SW480 (cell line): Measurements from ENCODE around the gene DYNC1I1.
A peak's percentile ranks its signal among the peaks of the same experiment; 100 is the strongest.

Experiments
- DNase-seq: peaks from one replicate; pipeline ENCODE4 v3.0.0-alpha.2; 2016; ENCODE audit warnings: low spot score

DYNC1I1 gene

DNA sequence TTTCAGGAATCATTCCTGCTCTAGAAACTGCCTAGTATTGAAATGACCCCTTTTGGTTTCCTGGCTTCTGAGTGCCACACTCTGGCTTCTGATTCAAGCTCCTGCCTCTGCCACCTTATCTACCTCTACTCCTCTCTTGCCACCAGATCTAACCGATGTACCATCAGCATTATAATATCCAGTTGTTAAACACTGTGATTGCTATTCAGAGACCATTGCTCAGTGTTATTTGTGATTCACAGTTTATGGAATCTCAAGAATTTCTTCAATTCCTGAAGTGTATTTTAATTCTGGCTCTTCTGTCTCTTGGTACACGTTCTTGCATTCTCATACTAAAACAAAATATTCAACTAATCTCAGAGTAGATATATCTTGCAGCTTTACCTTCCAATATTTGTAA lies 88.7 kb downstream of the DYNC1I1 start:
- DNase-seq: no peak

- DNase-seq: no peak
Observed at GRCh38 chr7:95863623-95864022, 91.3 kb downstream of the DYNC1I1 start.

DNA sequence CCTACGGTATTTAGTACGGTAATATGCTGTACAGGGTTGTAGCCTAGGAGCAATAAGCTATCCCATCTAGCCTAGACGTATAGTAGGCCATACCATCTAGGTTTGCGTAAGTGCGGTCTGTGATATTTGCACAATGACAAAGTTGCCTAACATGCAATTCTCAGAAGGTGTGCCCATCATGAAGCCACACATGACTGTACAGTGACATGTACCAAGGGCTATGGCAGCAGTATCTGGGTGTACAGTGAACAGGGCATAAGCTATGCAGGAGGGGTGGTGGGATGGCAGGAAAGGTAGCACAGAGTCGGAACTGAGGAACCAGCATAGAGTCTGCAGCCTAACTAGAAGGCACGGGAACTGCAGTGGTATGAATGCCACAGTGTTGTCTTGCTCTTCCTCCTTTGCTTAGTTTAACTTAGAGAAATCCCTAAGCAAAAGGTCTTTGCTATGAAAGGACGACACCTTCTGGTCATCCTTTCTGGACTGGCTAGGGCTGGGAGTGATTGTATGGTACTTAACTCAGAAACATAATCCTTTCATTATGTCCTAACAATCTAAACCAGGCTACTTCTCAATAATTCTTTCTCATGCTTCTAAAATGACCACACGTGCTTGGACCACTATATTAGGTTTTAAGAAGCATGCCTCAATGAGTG lies 93.5 kb downstream of the DYNC1I1 start:
- DNase-seq: peak; percentile 41

DNA sequence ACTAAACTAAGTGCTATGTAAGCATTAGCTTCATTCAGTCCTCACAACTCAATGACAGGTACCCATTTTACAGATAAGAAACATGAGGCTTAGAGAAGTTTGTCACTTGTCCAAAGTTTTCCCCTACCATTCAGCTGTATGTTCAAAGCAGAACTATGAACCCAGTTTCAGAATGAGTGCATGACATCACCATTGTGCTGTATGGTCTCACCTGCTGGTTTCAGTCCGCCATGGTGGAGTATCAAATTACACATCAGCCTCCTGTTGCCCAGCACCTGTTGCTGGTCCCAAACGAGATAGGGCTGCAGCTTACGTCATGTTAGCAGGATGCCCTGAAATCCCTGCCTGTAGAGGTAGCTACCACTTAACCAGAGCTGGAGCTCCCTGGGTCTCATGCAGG lies 95.0 kb downstream of the DYNC1I1 start:
- DNase-seq: peak; percentile 23

- peak; percentile 76 for DNase-seq
Observed at GRCh38 chr7:95871075-95871848, 98.9 kb downstream of the DYNC1I1 start.

DNA sequence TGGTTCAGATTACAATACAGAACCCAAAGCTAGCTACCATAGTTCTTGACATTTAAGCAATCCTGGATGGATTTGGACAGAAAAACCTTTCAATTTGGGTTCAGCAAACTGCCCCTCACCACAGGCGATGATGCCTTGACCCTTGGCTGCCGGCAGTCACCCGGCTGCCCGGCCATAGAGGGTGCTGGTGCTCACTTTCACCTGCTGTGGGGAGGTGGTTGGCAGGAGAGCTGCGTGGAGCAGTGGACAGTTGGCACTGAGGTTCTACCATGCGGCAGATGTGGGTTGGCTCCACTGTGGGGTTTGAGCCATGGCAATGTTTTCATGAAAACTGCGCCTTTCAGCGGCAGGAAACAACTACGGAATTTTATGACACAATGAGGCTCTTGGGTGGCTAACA lies 99.5 kb downstream of the DYNC1I1 start:
- DNase-seq: no peak

DNA sequence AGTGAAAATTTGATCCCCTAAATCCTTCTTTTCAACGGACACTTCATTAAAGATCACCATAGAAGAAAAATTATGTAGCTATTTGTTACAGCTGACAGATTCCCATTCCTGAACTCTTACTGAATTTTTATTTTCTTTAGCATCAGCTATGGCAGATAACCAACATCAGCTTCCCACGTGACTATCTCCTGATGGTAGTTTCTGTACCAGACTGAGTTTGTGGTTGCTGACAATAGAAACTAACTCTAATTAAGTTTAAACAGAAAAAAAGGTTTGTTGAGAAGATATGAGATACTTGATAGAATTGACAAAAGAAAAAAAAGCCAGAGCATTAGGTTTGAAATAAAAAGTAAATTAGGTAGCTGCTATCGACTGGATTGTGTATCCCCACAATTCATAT lies 101.8 kb downstream of the DYNC1I1 start:
- no peak for DNase-seq

DNA sequence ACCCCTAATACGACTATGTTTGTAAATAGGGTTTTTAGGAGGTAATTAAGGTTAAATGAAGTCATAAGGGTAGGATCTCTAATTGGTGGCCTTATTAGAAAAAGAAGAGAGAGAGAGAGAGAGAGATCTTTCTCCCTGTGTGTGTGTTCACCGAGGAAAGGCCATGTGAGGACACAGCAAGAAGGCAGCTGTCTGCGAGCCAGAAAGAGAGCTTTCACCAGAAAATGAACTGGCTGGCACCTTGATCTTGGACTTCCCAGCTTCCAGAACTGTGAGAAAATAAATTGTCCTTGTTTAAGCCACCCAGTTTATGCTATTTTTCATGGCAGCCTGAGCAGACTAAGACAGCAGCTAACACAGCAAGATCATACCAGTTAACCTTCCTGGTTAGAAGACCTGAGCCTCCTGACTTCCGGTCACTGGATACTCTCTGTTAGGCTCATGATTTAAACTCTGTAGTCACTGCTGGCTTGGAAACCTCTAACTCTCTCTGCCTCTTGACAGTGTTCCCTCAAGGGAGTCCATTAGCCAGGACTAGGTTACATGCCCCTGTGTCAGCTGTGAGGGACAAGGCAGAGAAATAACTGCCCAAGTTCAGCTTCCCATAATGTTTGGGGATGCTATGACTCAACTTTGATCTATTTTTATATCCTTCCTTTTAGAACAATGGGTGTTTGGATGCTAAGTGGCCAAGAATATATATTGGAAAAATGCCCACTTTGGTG lies 102.3 kb downstream of the DYNC1I1 start:
- no peak for DNase-seq

GRCh38 chr7:95875519-95875918 lies 103.2 kb downstream of the DYNC1I1 start:
- DNase-seq: no peak

GRCh38 chr7:95878677-95879076 lies 106.3 kb downstream of the DYNC1I1 start:
- no peak for DNase-seq

- DNase-seq: no peak
Observed at GRCh38 chr7:95881597-95881996, 109.2 kb downstream of the DYNC1I1 start.

DNA sequence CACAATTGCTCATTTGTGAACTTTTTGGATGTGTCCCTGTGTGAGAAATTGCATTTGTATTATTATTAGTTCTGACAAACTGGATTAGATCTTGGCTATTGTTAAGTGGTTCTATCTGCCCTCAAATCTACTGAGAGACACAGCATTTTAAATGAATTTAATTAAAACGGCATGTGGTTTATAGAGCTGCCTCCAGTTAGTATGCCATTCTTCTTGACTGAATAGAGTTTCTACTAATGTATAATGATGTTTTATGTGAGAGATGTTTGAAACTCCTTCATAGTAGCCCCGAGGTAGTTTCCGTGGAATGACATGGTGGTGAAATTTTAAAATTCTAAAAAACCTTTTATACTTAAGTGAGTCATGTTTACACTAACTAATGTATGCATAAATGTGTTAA lies 110.9 kb downstream of the DYNC1I1 start:
- no peak for DNase-seq

- peak; percentile 37 for DNase-seq
Observed at GRCh38 chr7:95886501-95887090, 114.2 kb downstream of the DYNC1I1 start.

DNA sequence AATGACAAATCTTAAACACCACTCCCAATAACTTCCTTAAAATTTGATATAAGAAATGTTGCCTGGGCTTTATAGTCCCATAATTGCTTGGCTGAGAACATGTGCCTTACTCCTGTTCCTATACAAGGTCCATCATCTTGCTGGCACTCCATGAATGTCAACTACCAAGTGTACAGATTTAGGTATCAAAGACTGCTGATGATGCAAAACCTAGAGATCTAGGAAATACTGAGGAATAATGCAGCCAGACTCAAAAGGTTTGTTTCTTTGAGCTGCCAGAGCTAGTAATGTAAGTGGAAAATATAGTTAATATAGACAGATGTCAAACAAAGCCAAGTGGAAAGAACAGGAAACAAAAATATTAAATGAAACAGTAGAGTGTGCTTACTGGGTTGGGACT lies 121.1 kb downstream of the DYNC1I1 start:
- no peak for DNase-seq

GRCh38 chr7:95897557-95898251 lies 125.3 kb downstream of the DYNC1I1 start:
- no peak for DNase-seq

DNA sequence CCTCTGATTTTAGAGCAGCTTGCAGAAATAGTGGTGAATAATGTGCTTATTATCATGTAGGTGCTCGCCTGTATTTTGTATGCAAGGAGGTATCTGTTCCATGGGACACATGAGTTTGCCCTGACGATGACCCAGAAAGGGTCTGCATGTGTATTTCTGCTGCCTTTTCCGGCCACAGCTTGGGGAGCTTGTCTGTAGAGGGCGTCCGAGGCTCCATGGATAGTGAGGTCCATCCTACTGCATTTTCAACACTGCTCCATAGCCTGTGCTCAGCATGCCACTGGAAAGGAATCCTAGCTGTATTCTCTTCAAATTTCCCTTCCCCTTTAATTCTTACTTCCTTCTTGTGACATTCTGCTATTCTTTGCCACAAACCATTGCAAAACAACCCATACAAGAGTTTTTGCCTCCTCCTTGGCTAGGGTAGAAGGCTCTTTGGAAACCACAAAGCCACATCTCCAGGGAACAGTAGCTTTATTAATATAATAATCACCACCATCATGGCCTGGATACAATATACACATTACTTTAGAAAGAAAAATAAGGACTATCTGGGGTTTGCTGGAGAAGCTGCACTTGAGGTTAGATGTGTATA lies 127.7 kb downstream of the DYNC1I1 start:
- no peak for DNase-seq

GRCh38 chr7:95901006-95901405 lies 128.7 kb downstream of the DYNC1I1 start:
- DNase-seq: no peak

DNA sequence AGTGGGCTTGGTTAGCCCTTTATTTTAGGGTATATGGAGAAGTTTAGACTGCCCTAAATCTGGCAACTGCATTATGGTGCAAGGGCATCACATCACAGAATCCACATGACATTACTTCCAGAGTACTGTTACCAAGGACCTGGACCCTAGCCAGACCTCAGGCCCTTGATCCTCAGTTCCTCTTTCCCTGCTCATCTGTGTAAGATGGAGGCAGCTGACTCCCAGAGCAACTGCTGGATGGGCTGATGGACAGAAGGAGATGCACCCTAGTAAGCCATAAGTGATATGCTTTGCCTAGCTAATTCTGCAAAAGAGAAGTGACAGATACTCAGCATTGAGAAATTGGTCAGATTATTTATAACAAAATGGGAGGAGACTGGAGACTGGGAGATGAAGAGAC lies 131.7 kb downstream of the DYNC1I1 start:
- no peak for DNase-seq

- DNase-seq: no peak
Observed at GRCh38 chr7:95905167-95905566, 132.8 kb downstream of the DYNC1I1 start.

DNA sequence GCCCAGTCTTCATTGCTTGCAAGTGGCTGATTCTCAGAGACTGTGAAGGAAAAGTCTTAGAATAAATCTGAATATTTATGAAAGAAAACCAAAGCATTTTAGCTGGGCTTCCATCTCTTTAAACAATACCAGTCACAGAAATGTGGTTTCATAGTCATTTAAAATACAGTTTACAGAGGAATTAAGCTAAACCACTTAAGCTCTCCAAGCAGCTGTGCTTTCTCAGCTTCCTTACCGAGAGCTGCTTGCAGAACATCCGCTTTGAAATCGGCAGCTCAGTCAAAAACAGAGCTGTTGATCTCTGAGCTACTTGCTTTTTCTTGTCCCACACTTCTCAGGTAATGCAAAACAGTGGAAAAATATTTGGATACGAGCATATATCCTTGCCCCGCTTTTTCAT lies 134.5 kb downstream of the DYNC1I1 start:
- no peak for DNase-seq

DNA sequence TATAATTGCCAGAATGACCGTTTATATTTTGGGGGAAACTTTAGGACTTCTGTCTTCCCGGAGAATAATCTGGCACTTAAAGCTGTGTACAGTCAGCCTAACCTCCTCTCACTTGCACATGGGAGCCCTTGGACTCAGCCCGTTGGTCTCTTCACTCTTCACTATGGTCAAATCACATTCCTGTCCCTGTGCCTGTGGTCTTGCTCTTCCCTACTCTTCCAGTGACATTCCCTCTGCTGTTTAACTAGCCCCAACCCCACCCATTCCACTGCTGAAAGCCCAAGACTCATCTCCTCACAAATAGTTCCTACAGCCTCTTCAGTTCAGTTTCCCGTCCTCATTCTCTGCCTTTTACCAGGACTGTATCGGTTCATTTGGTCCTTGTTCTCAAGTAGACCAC lies 135.0 kb downstream of the DYNC1I1 start:
- DNase-seq: peak; percentile 17

DNA sequence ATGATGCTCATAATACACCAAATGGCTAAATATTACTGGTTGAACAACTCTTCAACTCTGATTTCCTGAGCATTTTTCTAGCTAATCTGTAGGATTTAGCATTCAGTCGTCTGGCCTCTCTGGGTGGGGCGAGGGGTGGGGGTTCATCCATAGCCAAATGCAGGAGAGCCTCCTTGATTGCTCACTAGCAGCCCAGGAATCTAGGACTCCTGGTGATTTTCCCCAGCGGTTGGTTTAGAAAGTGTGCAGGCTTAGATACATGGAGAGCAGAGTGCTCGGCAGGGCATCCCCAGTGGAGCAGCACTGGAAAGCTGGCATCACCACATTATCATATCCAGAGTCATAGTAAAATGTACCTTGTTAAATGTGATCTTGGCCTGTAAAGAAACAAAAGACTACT lies 136.1 kb downstream of the DYNC1I1 start:
- no peak for DNase-seq
